ENCODE results near the gene UCKL1.

The UCKL1 gene

GRCh38 chr20:63980806-63981728, 24.9 kb upstream of the UCKL1 start, which contains the start of gene PRPF6:
Gene PRPF6, plus strand, starts transcription at chr20:63981132. Its CDS starts 114 bp downstream, at chr20:63981246.
- peak within 1 kb of the TSS; percentile 100 for H3K27ac ChIP-seq
- TF ChIP-seq CTCF (conservative IDR thresholded peaks at IDR 0.05), result peak; percentile 94

- peak overlapping the region; percentile 100 for H3K27ac ChIP-seq
- no peak for TF ChIP-seq CTCF (conservative IDR thresholded peaks at IDR 0.05)
These were observed 24.1 kb upstream of the UCKL1 start for GRCh38 chr20:63980317-63980805.

GRCh38 chr20:63979557-63980316, 23.5 kb upstream of the UCKL1 start, which contains the start of gene SAMD10:
Gene SAMD10, minus strand, starts transcription at chr20:63979642. Its CDS starts 175 bp downstream, at chr20:63979467.
- TF ChIP-seq CTCF (conservative IDR thresholded peaks at IDR 0.05), result peak; percentile 38
- peak within 1 kb of the TSS; percentile 100 for H3K27ac ChIP-seq

GRCh38 chr20:63979229-63979556, 23.0 kb upstream of the UCKL1 start:
- TF ChIP-seq CTCF (conservative IDR thresholded peaks at IDR 0.05), result no peak
- peak overlapping the region; percentile 100 for H3K27ac ChIP-seq

GRCh38 chr20:63978319-63979228, 22.4 kb upstream of the UCKL1 start:
- H3K27ac ChIP-seq, result peak overlapping the region; percentile 100
- no peak for TF ChIP-seq CTCF (conservative IDR thresholded peaks at IDR 0.05)

- TF ChIP-seq CTCF (conservative IDR thresholded peaks at IDR 0.05), result no peak
- peak overlapping the region; percentile 100 for H3K27ac ChIP-seq
These were observed 21.6 kb upstream of the UCKL1 start for GRCh38 chr20:63977739-63978276.
